ENCODE measurements around the gene MS4A15. TPM values are rescaled to one million over a fixed set of nuclear protein-coding genes. Genes with fewer than 3 reads are reported as not detected.

The MS4A15 gene
- total RNA-seq, 3 donors from 2014 or later (not counting 1 experiment from before 2014, with no cell fraction given) = not detected

DNA sequence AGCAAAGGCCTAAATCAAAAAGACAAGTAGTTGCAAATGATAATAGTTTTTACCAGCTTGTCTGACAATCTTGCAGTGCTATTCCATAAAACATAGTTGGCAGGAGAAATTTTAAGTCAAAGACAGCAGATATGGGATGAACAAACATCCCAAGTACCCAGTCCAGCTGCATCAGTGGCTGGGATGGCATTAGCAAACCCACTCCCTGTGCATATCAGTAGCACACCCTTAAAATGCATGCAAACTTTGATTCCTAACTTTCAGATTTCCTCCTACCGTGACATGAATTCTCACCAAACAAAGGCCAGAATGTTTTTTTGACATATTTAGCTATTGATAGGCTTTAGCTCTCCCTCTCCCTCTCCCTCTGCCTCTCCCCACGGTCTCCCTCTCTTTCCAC, 57.4 kb downstream of the MS4A15 start:
- no peak overlapping the region for H3K4me3 ChIP-seq (ENCODE audit: low read length)
- intact Hi-C loops (cut with micrococcal nuclease) = no loop called here
- WGBS (ENCODE audit: insufficient coverage) = 93% methylated on average over 2 of the region's 2 CpGs
- no peaks in the 10 kb centered on the region for H3K27me3 ChIP-seq (ENCODE audit: control insufficient read depth, insufficient read depth, low read length)
- no peaks in the 10 kb centered on the region for H3K4me1 ChIP-seq (ENCODE audit: control insufficient read depth, insufficient read depth, low read length)
- no peaks in the 10 kb centered on the region for H3K36me3 ChIP-seq (ENCODE audit: control insufficient read depth, insufficient read depth, low read length)
- no peaks in the 10 kb centered on the region for H3K9me3 Mint-ChIP-seq
- peaks cover 7% of the 10 kb centered on the region for H3K9me3 ChIP-seq (ENCODE audit: control insufficient read depth, insufficient read depth, low read length)
- peaks cover 0 to 17% of the 10 kb centered on the region in 2 donors for H3K27me3 Mint-ChIP-seq (ENCODE audit: low read depth in 2 of 2)
- no peak overlapping the region for H3K27ac ChIP-seq (ENCODE audit: low read length)
- no peaks in the 10 kb centered on the region for H3K4me1 Mint-ChIP-seq
- no peak overlapping the region for H3K4me3 Mint-ChIP-seq
- peaks cover 7% of the 10 kb centered on the region for H3K36me3 Mint-ChIP-seq
- no peak for DNase-seq
- TF ChIP-seq, protein P1, sequence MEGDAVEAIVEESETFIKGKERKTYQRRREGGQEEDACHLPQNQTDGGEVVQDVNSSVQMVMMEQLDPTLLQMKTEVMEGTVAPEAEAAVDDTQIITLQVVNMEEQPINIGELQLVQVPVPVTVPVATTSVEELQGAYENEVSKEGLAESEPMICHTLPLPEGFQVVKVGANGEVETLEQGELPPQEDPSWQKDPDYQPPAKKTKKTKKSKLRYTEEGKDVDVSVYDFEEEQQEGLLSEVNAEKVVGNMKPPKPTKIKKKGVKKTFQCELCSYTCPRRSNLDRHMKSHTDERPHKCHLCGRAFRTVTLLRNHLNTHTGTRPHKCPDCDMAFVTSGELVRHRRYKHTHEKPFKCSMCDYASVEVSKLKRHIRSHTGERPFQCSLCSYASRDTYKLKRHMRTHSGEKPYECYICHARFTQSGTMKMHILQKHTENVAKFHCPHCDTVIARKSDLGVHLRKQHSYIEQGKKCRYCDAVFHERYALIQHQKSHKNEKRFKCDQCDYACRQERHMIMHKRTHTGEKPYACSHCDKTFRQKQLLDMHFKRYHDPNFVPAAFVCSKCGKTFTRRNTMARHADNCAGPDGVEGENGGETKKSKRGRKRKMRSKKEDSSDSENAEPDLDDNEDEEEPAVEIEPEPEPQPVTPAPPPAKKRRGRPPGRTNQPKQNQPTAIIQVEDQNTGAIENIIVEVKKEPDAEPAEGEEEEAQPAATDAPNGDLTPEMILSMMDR (IDR thresholded peaks at IDR 0.05) = no peak
- no peak overlapping the region for H3K27ac Mint-ChIP-seq
- ATAC-seq = no peak

DNA sequence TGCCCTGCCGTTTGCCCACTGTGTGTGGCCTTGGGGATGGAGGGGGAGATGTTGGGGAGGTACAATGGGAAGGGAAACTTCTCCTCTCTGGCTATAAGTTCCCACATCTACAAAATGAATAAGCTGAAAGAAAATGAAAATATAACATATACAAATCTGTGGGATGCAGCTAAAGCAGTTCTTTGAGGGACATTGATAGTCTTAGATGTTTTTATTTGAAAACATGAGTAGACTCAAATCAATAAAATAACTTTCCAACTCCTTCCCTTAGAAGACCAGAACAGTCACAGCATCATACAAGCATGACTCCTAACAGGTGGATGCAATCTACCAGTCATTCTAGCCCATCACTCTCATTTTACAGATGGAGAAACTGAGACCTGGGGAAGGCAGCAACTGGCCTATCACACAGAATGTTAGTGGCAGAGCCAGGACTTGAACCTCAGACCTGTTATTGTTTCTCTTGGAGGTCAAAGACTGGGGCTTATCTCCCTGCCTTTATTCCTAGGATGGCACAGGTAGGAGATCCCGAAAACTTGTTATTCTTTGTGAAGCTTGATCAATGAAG, 60.0 kb downstream of the MS4A15 start:
- Mint-ChIP-seq H3K4me1 (no peaks in the 10 kb centered on the region), H3K9me3 (no peaks in the 10 kb centered on the region), H3K27ac (no peak overlapping the region), H3K27me3 (ENCODE audit: low read depth in 2 of 2) (peaks cover 0 to 14% of the 10 kb centered on the region in 2 donors), H3K36me3 (peaks cover 7% of the 10 kb centered on the region), H3K4me3 (no peak overlapping the region)
- Histone ChIP-seq H3K36me3 (ENCODE audit: control insufficient read depth, insufficient read depth, low read length) (no peaks in the 10 kb centered on the region), H3K27me3 (ENCODE audit: control insufficient read depth, insufficient read depth, low read length) (no peaks in the 10 kb centered on the region), H3K4me1 (ENCODE audit: control insufficient read depth, insufficient read depth, low read length) (no peaks in the 10 kb centered on the region), H3K4me3 (ENCODE audit: low read length) (no peak overlapping the region), H3K9me3 (ENCODE audit: control insufficient read depth, insufficient read depth, low read length) (peaks cover 7% of the 10 kb centered on the region), H3K27ac (ENCODE audit: low read length) (no peak overlapping the region)
- intact Hi-C loops (cut with micrococcal nuclease) = no loop called here
- ATAC-seq (no peak), DNase-seq (no peak)
- WGBS (ENCODE audit: insufficient coverage) = 89% methylated on average over 1 of the region's 2 CpGs
- TF ChIP-seq, protein P1 (IDR thresholded peaks at IDR 0.05) = no peak

DNA sequence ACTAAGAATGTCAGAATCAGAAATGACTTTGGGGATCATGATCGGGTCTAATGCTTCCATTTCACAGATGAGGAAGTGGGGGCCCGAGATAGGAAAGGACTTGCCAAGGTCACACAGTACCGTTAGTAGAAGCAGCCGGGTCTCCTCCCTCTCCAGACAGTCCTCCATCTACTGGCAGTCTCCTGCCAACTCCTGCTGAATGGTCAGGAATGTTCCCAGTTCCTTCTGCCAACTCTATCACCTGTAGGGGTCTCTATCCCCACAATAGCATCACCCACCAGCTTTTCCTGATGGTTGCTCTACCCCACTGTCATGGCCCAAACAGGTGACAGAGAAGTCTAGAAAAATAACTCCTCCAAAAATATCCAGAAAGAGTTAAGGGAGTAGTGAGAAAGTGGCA, 61.4 kb downstream of the MS4A15 start:
- H3K4me1 Mint-ChIP-seq = no peaks in the 10 kb centered on the region
- TF ChIP-seq, protein P1 (IDR thresholded peaks at IDR 0.05) = no peak
- H3K27me3 Mint-ChIP-seq (ENCODE audit: low read depth in 2 of 2) = peaks cover 0 to 6% of the 10 kb centered on the region in 2 donors
- H3K27ac Mint-ChIP-seq = no peak overlapping the region
- DNase-seq (no peak), ATAC-seq (no peak)
- Histone ChIP-seq H3K36me3 (ENCODE audit: control insufficient read depth, insufficient read depth, low read length) (no peaks in the 10 kb centered on the region), H3K4me3 (ENCODE audit: low read length) (no peak overlapping the region), H3K9me3 (ENCODE audit: control insufficient read depth, insufficient read depth, low read length) (peaks cover 7% of the 10 kb centered on the region), H3K27ac (ENCODE audit: low read length) (no peak overlapping the region), H3K27me3 (ENCODE audit: control insufficient read depth, insufficient read depth, low read length) (no peaks in the 10 kb centered on the region), H3K4me1 (ENCODE audit: control insufficient read depth, insufficient read depth, low read length) (no peaks in the 10 kb centered on the region)
- WGBS (ENCODE audit: insufficient coverage) = 87% methylated on average over 4 of the region's 4 CpGs
- intact Hi-C loops (cut with micrococcal nuclease) = no loop called here
- H3K4me3 Mint-ChIP-seq = no peak overlapping the region
- peaks cover 7% of the 10 kb centered on the region for H3K36me3 Mint-ChIP-seq
- H3K9me3 Mint-ChIP-seq = no peaks in the 10 kb centered on the region
